Smooth muscle cell of the brain vasculature (primary cell): Measurements from ENCODE around the gene GRM4.
A peak's percentile ranks its signal among the peaks of the same experiment; 100 is the strongest.

ENCODE experiments used
- DNase-seq: peaks from one replicate; pipeline ENCODE4 v3.0.0-alpha.2; 2012; ENCODE audit warnings: low read depth, low spot score

The GRM4 gene

DNA sequence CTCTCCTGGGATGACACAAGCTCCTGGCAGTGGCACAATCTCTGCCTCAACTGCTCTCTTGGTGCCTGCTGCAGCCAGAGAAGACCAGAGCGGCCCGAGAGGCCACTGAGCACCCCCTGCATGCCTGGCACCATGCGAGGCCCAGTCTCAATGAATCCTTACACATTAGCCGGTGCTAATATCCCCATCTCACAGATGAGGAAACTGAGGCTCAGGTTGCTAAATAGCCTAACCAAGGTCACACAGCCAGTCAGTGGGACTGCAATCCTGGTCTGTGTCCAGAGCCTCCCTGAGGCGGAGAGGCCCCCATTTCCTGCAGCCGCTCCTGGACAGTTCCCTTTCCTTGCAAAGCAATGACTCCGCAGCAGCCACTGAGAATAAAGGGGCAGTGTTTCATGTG is 81.2 kb downstream of the GRM4 start:
- no peak for DNase-seq

DNA sequence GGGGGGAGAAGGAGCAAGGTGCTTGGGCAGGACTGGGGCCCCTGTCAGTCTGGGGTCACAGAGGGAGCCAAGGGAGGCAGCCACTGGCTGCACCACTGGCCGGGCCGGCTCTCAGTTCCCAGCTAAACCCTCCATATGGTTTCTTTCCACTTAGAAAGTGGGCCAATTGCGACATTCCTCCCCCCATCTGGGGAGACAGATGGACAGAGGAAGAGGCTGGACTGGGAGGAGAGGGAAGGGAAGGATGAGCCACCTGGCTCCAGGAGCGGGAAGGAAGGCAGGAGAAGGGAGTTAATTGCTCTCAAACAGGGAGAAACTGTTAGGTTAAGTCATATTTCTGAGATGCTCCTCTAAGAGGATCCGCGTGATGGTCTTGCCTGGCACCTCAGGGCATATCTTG is 82.2 kb downstream of the GRM4 start:
- no peak for DNase-seq

DNA sequence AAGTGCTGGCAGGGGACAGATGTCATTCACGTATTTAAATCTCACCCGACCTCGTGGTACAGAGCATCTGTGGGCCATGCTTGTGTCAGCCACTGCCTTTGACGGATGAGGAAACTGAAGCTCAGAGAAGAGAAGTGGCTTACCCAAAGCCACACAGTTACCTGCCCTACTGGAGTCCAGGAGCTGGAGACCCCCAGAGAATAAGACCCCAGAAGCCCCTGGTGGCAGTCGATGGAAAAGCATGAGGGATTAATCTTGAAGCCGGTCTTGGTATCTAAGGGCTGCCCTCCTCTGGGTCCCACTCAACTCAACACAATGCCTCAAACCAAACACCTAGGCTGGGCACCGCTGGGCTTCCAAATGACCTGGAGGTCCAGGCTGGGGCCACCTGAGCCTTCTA is 83.1 kb downstream of the GRM4 start:
- no peak for DNase-seq

DNA sequence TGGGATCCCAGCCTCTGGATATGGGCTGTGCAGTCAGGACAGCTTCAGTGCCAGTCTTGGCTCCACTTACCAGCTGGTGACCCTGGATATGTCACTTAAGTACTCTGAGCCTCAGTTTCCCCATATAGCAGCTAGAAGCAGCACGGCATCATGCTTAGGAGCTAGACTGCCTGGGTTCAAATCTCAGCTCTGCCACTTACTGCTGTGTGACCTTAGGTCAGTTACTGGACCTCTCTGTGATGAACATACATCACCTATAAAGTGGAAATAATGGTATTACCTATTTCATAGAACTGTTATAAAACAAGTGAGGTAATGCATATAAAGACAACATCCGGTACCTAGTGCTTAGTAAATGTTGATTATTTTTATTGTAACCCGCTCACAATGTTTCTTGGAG is 83.7 kb downstream of the GRM4 start:
- DNase-seq, result no peak

DNA sequence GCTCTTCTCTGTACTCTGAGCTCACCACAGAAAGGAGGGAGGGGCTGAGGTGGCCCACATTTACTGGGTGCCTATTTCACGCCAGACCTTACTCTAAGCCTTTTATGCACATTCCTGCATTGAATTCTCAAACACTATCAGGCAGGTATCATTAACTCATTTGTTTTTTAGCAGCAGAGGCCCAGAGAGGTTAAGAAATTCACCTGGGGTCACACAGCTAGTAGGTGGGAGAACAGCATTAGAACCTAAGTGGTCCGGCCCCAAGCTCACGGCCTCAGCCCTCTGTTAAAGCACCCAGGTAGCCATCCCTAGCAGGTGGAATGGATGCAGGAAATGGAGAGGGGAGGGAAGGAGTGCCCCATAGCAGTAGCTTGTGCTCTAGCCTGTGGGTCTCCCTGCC is 84.5 kb downstream of the GRM4 start:
- no peak for DNase-seq

DNA sequence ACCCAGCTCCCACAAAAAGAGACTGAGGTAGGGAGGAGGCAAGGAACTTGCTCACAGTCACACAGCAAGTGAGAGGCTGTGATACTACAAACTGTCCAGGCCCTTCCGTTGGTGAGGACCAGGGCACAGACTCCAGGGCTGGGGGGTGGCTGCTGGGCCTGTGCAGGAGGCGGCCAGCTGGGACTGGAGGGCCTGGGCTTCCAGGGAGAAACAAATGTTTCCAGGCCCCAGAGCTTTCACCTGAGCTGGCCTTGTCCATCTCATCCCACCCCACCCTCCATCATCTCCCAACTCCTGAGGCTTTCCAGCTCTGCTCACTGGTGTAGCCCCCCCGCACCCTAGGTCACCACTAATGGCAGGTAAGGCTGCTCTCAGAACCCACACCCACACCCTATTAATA is 86.0 kb downstream of the GRM4 start:
- no peak for DNase-seq

DNA sequence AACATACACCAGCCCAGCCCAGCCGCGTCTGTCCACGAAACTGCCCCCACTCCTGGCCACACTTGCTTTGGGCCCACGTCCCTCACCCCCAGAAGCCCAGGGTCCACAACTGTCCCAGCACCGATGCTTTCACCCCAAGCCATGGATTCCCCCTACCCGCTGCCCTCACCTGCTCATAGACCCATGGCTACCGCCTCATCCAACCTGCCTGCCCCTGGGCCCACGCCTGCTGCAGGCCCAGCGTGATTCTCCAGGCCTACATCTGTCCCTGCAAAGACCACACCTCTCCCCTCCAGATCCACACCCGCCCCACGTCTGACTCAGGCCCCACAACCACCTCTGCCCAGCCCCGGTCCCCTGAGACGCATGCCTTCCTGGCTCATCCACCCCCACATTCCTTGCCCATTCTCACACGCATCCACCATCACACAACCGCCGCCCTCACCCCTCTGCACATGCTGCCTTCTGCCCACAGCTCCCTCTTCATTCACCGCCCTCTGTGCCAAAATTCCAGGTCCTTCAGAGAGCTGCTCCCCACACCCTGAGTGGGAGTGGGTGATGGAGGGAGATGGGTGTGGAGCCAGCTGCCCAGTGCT is 86.7 kb downstream of the GRM4 start:
- DNase-seq, result no peak

DNA sequence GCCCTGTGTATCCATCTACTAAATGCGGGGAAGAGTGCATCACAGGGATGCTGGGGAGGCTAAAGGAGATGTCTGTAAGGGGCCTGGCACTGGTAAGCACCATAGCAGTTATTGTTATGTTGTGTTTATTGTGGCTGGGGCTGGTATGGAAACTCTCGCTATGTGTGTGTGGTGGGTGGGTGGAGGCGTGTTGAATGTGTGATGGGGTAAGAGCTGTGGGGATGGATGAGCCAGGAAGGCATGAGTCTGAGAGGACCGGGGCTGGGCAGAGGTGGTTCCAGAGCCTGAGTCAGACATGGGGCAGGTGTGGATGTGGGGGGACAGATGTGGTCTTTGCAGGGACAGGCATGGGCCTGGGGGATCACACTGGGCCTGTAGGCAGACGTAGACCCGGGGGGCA is 88.1 kb downstream of the GRM4 start:
- DNase-seq, result no peak

DNA sequence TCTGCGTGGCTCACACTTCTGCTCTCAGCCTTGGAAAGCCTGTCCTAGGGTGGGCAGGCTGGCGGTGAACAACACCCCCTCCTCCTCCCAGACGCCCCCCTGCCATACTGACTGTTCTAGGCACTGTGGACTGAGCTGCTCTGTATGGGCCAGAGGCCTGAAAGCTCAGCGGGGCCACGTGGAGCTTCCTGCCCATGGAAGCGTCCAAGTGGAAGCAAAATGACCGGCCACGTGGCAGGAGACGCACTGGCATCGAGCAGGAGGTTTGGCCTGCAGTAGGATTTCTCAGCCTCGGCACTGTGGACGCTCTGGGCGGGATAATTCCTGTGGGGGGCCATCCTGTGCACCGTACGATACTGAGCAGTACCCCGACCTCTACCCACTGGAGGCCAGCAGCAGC is 88.7 kb downstream of the GRM4 start:
- no peak for DNase-seq

DNA sequence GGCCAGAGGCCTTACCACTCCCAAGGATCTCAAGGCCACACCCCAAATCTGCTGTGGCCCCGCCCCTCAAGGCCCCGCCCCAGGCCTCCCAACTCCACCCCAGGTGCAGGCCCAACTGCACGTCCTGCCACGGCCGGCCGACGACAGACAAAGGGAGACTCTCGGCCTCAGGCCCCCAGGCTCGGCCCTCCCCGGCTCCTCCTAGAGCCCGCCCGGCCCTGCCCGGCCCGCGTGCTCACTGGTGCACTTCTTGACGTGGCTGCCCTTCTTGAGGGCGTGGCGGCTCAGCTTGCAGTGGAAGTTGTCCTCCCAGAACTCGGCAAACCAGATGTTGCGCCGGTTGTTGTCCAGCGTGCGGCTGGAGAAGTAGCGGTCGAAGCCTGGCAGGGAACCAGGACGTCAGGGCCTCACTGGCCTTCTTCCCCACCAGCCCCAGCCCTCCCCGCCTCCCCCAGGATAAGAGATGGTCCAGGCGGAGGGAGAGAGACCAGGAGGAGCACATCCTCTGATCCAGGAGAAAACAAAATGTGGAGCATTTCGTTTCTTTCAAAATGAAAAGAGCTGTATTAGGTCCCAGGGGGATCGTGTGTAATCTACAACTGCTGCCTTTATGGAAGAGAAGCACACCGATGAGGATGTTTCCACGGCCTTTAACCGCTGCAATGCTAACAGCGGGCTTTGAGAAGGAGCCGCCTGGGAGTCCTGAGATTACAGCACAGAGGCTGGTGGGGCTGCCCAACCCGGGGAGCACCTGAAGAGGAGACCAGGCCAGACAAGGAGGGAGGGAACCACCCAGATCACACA is 89.4 kb downstream of the GRM4 start:
- DNase-seq, result peak; percentile 35

DNA sequence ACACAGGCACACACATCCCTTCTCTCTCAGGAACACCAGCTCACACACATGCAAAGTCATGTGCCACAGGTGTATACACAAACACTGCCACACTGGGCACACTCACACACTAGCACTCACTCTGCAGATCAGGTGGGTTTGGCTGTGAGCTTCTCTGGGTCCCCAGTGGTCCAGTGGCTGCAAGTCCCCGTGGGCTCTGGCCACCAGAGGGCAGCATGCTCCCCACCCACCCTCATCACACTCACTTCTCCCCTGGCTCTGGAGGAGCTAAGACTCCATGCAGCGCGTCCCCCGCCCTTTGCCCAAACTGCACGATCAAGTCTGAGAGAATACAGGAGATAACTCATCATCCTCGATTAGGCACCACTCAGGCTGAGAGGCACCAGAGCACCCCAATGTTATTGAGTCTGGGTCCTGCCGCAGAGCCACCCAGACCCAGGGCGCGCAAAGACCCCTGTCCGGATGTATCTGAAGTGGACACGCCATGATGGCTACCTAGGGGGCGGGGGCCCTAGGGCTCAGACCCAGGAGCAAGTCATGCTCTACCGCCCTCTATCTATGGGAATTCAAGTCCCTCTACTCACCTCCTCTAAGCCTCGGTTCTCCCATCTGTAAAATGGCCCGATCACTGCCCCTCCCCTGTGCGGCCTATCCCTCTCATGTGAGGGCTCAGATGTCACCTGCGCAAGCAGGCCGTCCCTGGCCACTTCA is 90.5 kb downstream of the GRM4 start:
- peak; percentile 13 for DNase-seq

DNA sequence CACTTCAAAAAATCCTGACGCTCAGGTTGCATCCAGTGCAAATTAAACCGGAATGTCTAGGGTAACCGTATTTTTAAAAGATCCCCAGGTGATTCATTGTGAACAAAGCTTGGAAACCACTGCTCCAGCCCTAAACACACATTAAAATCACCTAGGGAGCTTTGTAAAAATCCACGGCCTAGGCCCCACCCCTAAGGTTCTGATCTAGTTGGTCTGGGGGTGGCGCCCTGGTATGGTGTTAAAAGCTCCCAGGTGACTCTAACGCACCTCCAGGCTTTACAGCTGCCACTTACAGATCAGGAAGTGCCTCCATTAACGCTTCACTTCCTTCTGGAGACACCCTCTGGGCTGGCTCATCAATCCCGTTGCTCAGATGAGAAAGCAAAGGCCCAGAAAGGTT is 92.2 kb downstream of the GRM4 start:
- no peak for DNase-seq

DNA sequence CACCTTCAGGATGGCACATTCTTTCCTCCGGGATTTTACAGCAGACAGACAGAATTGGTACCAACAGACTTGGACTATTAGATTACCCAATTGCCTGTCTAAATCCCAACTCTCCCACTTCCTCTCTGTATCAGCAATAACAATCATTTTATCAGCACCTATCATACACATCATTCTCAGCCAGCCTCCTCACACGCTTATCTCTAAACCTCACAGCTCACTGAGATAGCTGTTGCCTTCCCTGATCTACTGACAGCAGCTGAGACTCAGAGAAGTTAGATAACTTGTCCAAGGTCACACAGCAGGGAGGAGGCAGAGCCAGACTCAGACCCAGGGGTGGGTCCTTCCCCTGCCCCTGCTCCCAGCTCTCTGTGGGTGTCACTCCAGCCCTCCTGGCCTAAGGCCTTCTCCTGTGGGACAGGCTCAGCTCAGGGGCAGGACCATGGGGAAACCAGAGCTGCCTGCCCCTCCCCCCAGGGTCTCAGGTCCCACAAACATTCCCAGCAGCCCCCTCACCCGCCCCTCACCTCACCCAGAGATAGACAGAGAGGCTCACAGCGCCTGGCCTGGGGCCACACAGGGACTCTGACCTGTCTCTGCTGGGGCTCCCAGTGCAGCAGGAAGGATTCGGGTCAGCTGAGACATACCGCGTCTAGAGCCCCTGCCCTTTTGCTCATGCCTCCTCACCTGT is 92.8 kb downstream of the GRM4 start:
- DNase-seq, result no peak

DNA sequence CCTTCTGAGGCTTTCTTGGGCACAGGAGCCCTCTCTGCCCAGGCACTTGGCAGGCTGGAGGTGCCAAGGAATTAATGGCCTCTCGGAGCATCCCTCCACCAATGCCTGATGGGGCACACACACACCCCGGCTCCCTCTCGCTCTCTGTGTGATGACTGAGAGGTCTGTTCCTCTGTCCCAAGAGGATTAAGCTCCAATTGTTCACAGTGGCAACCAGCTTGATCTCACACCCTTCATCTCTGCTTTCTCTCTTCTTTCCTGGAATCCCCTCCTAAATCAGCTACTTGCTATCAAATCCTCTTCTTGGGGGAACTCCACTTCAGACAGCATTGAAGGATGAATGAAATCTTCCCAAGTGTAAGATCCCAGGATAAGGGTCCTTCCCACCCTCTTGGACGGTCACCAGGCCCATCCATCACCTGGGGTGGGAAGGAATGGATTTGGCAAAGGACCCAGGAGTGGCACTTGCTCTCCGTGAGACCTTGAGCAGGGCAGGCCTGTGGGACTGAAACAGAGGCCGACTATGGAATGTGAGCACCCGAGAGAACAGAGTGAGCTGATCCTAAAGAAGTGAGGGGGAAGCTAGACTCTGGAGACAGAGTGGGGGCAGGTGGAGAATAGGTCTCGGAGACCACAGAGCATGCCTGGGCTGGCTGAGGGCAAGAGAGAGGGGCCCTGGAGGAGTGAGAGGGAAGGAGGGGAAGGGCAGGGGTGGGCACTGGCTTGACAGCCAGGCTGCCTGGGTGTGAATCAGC is 93.6 kb downstream of the GRM4 start:
- DNase-seq, result no peak

DNA sequence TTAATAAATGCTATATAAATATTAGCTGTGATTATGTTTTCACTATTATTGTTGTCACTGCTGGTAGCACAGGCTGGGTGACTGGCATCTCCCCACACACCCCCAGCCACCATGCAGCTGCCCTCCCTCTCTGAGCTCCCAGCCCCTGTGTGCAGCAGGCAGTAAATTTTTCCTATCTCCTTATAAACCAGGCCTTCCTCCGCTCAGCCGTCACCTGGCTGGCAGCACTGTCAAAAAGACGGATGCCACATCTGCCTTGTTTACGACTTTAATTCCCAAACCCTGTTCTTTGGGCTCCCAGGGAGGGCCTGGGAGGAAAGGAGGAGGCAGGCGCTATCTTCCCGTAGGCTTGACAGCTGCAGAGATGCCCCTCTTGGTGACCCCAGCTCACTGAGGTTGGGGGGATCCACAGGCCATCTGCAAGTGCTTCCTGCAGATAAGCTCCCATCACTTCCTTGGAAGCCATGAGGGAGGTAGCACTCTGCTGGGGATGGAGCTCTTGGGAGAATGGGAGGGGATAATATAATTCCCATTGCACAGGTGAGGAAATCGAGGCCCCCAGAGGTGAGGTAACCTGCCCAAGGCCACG is 94.5 kb downstream of the GRM4 start:
- no peak for DNase-seq

DNA sequence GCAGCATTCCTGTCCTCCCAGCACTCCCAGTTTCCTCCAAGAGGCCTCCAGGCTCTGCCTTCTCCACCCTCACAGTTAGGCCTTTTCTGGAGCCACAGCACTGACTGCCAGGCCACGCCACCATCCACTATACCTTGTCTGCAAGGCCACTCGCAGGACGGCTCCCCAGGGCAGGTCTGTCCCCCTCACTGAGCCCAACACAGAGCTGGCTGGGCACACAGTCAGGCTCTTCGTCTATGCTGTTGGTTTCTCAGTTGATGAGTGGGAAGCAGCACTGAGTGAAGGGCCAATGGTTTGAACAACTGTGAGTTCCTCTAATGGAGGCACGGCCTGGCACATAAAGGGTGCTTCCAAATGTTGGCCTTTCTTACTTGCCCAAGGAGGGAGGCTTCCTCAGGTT is 95.2 kb downstream of the GRM4 start:
- DNase-seq, result no peak

DNA sequence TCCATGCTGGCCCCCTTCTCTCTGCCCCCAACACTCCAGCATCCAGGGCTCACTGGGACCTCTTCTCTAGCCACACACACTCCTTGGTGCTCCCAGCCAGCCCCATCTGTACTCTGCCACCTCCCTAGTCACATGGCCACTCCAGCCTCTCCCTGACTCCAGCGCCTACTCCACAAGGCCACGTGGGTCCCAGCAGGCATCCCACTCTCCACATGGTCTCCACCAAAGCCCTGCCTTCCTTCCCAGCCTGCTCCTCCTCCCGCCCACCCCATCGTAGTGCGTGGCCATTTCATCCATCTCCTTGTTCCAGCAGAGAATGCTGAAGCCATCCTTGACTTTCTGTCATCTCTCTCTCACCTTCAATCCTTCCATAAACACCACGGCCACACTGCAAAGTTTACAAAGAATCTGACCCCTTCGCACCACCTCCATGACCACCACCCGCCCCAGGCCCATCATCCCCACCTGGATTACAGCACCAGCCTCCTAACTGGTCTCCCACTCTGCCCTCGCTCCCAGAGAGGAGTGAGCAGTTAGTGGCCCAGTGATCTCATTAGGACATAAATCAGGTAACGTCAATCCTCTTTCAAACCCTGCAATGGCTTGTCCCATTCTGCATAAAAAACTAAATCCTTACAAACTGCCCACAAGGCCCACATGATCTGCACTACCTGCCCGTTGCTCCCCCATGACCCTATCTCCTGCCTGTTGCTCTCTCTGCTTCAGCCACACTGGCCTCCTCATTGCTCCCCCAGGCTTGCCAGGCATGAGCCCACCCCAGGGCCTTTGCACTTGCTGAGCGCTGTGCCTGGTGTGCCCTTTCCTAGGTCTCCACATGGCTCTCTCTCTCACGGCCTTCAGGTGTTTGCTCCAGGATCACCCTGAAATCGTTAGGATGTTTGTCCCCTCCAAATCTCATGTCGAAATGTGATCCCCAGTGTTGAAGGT is 96.2 kb downstream of the GRM4 start:
- no peak for DNase-seq

DNA sequence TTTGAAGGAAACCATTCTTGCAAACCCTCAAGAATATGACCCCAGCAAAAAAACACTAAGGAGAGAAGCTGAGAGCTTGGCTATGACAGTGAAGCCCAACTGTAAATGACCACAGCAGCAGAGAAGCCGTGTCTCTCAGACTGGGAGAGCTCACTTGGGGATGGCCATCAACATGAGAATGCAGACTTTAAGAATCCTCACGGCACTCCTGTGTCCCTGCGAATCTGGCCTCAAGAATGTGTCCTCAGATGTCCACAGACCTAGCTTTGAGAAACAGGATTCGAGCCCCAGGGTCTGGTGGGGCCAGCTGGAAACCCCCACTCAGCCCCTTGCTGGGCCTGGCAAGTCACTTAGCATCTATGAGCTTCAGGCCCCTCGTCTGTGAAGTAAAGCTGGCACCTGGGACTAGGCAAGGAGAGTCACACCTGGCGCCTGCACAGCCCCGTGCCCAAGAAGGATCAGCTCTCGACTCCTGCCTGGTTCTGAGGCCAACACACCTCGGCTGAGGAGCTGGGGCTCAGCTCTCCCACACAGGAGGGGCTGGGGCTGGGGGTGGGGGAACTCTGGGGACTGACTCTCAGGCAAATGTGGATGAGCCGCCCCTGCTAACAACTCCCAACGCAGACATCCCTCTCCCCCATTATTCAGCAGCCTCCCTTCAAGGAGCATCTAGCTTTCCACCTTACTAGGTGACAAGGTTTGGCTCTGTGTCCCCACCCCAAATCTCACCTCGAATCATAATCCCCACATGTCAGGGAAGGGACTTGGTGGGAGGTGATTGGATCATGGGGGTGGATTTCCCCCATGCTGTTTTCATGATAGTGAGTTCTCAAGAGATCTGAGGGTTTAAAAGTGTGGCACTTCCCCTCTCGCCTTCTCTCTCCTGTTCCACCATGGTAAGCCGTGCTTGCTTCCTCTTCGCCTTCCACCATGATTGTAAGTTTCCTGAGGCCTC is 97.7 kb downstream of the GRM4 start:
- no peak for DNase-seq

DNA sequence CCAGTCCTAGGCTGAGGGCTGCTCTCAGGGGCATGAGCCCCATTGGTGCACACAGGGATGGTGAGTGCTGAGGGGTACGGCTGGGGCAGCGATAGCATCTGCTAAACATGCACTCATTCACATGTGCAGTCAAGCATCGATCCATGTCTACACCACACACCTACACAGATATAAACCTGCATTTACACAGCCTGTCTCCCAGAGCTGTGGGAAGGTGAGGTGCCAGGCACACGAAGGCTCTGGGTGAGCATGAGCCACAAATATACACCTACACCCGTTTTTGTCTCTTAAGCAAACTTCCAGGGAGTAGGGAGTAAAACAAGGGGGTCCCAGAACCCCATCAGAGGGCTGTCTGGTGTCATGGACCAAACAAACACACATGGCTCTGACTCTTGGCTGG is 99.3 kb downstream of the GRM4 start:
- DNase-seq, result no peak
